Body of pancreas (tissue), 4 donors: Measurements from ENCODE around the gene CRIM1. TPM values are rescaled to one million over a fixed set of nuclear protein-coding genes. Genes with fewer than 3 reads are reported as not detected.

Experiments used
- ATAC-seq: fragments of 150-250 bp; one replicate; pipeline ENCODE4 v1.9.1; 2016
- DNase-seq, 4 donors: peaks; one replicate each; pipeline ENCODE4 v3.0.0-alpha.2; 2019
- H3K27ac ChIP-seq, 4 donors: fragments of 200-600 bp; sonication (generic); 1 replicate in 3 of 4; 2 replicates in 1 of 4; pipeline versions ENCODE4 v1.5.1 to v1.6.1; 2016 to 2019; ENCODE audit warnings: mild to moderate bottlenecking in 1 of 4, mixed read lengths in 1 of 4, moderate library complexity in 1 of 4
- H3K27me3 ChIP-seq, 2 donors: fragments of 200-600 bp; sonication (generic); one replicate each; pipeline ENCODE4 v1.6.0; 2016; ENCODE audit warnings: mild to moderate bottlenecking in 1 of 2
- H3K36me3 ChIP-seq, 2 donors: fragments of 200-600 bp; sonication (generic); replicated peaks in 1 of 2; 2 replicates each; pipeline ENCODE4 v1.5.1; 2016; ENCODE audit warnings: low read depth in 2 of 2; ENCODE audit not compliant: insufficient read depth in 1 of 2
- H3K4me1 ChIP-seq: fragments of 200-600 bp; sonication (generic); one replicate; pipeline ENCODE4 v1.6.0; 2016
- H3K4me3 ChIP-seq, 2 donors: fragments of 200-600 bp; sonication (generic); 1 replicate in 1 of 2; 2 replicates in 1 of 2; pipeline ENCODE4 v1.5.1; 2016 to 2019
- H3K9me3 ChIP-seq, 3 donors: fragments of 200-600 bp; sonication (generic); 1 replicate in 2 of 3; 2 replicates in 1 of 3; pipeline ENCODE4 v1.5.1; 2016
- CTCF ChIP-seq, 7 experiments: fragments of 450-650 bp in 4 of 7; fragments of 200-600 bp in 3 of 7; sonication (generic) in 3 of 7; IDR thresholded peaks; one replicate each; pipeline ENCODE4 v1.5.1; 2016 to 2019; ENCODE audit warnings: antibody characterized with exemption in 7 of 7
- POLR2A ChIP-seq, 3 donors: fragments of 450-650 bp; IDR thresholded peaks; one replicate each; pipeline ENCODE4 v1.6.1; 2016; ENCODE audit warnings: antibody characterized with exemption in 3 of 3, mild to moderate bottlenecking in 2 of 3
- WGBS, 2 donors: methylation state at CpG; one replicate each; pipeline ENCODE4 v1.1.5; 2017; 5-methylcytosine and 5-hydroxymethylcytosine counted together
- intact Hi-C: fragments of 100-400 bp; cut with DNase I; formaldehyde crosslinking; loops from one replicate; pipeline ENCODE4 v1.15.1; 2023
- total RNA-seq, 2 donors: library from RNA; depleted of rRNA; stranded (reverse); fragments of >200 nt; gene quantifications; one replicate each; pipeline ENCODE4 v1.1.0, GENCODE V29; 2016

The CRIM1 gene
- total RNA-seq, 2 donors from 2014 or later, result 41.5 to 64.6 TPM

DNA sequence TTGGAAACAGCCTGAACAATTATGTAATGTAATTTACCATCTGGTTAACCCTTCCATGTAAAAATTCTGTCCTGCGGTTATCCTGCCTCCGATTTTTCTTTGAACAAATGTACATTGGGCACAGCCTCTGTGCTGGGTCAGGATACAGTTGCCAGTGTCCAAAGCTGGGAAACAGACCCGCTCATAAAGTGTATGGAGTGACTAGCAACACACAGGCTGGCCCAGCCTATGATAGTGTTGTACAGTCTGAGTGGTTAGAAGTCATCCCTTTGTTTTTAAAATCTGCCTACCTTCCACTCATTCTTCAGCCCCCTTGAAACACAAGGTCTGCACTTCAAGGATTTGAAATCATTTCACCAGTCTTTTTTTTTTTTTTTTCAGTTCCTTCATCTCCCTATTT is 192.3 kb downstream of the CRIM1 start:
- TF ChIP-seq CTCF (IDR thresholded peaks at IDR 0.05), result no peak
- no peak for TF ChIP-seq POLR2A (IDR thresholded peaks at IDR 0.05)

DNA sequence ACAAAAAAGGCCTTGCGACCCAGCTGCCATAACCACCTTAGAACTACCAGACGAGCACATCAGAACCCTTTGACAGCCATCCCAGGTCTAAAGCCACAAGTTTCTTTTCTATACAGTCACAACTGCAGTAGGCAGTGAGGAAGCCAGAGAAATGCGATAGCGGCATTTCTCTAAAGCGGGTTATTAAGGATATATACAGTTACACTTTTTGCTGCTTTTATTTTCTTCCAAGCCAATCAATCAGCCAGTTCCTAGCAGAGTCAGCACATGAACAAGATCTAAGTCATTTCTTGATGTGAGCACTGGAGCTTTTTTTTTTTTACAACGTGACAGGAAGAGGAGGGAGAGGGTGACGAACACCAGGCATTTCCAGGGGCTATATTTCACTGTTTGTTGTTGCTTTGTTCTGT is 193.6 kb downstream of the CRIM1 start:
- Histone ChIP-seq H3K9me3 (no peaks in the 10 kb centered on the region), H3K4me3 (no peak overlapping the region), H3K27ac (no peak overlapping the region), H3K36me3 (peaks cover 0 to 10% of the 10 kb centered on the region in 2 donors), H3K27me3 (no peaks in the 10 kb centered on the region), H3K4me1 (no peaks in the 10 kb centered on the region)
- DNase-seq, result no peak
- no peak for ATAC-seq
- intact Hi-C loops, result no loop called here
- no peak for TF ChIP-seq CTCF (IDR thresholded peaks at IDR 0.05)
- TF ChIP-seq POLR2A (IDR thresholded peaks at IDR 0.05), result no peak
- 75 to 93% methylated on average over 7 of the region's 7 CpGs for WGBS, 2 donors

More for the DNA sequence above, 192.3 kb downstream of the CRIM1 start:
- Histone ChIP-seq H3K27ac (no peak overlapping the region), H3K4me1 (no peaks in the 10 kb centered on the region), H3K9me3 (no peaks in the 10 kb centered on the region), H3K36me3 (peaks cover 0 to 10% of the 10 kb centered on the region in 2 donors), H3K27me3 (no peaks in the 10 kb centered on the region), H3K4me3 (no peak overlapping the region)
- DNase-seq (no peak), ATAC-seq (no peak)
- intact Hi-C loops, result no loop called here
- 93 to 94% methylated on average over 3 of the region's 3 CpGs for WGBS, 2 donors

GRCh38 chr2:36550006-36550405 is 194.4 kb downstream of the CRIM1 start:
- H3K36me3 ChIP-seq, result peaks cover 0 to 10% of the 10 kb centered on the region in 2 donors
- no peaks in the 10 kb centered on the region for H3K4me1 ChIP-seq
- intact Hi-C loops, result no loop called here
- TF ChIP-seq POLR2A (IDR thresholded peaks at IDR 0.05), result no peak
- no peak for TF ChIP-seq CTCF (IDR thresholded peaks at IDR 0.05)
- 96 to 97% methylated on average over 5 of the region's 5 CpGs for WGBS, 2 donors
- no peak overlapping the region for H3K4me3 ChIP-seq
- H3K27me3 ChIP-seq, result no peaks in the 10 kb centered on the region
- no peaks in the 10 kb centered on the region for H3K9me3 ChIP-seq
- DNase-seq (no peak), ATAC-seq (no peak)
- no peak overlapping the region for H3K27ac ChIP-seq

GRCh38 chr2:36553683-36554082 is 198.1 kb downstream of the CRIM1 start:
- intact Hi-C loops, result no loop called here
- Histone ChIP-seq H3K4me3 (no peak overlapping the region), H3K27me3 (no peaks in the 10 kb centered on the region), H3K9me3 (no peaks in the 10 kb centered on the region), H3K4me1 (no peaks in the 10 kb centered on the region), H3K27ac (no peak overlapping the region), H3K36me3 (peaks cover 0 to 9% of the 10 kb centered on the region in 2 donors)
- TF ChIP-seq CTCF (IDR thresholded peaks at IDR 0.05), result no peak
- peak in 1 of 4 donors; percentile 7 for DNase-seq
- ATAC-seq, result no peak
- WGBS, 2 donors, result 58 to 74% methylated on average over 4 of the region's 4 CpGs

DNA sequence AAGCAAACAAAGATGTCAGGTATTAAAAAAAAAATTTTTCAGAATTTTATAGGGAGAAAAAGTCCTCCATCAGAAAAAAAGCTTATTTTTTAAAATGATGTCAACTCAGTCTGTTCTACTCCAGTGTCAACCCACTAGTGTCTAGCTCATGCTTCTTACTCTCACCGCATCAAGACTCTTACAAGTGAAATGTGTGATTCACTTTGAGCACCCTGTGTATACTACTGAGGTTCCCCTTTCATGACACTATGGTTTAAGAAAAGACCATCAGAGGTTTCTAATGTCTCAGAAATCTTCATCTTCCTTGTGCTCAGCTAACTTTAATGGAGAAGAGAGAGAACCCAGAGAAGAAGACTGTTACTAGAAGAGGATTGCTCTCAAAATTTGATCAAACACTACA is 199.0 kb downstream of the CRIM1 start:
- Histone ChIP-seq H3K27ac (no peak overlapping the region), H3K4me1 (no peaks in the 10 kb centered on the region), H3K36me3 (peaks cover 0 to 8% of the 10 kb centered on the region in 2 donors), H3K27me3 (no peaks in the 10 kb centered on the region), H3K4me3 (no peak overlapping the region), H3K9me3 (no peaks in the 10 kb centered on the region)
- 92 to 94% methylated on average over 1 of the region's 1 CpG for WGBS, 2 donors
- no peak for TF ChIP-seq CTCF (IDR thresholded peaks at IDR 0.05)
- no peak for TF ChIP-seq POLR2A (IDR thresholded peaks at IDR 0.05)
- ATAC-seq, result no peak
- intact Hi-C loops, result no loop called here
- DNase-seq, result no peak
